NCI-H69 (cell line): ENCODE results near the gene CCBE1.

Experiments used
- DNase-seq: peaks from one replicate; lab custom pipeline; 2025; lab: John Stamatoyannopoulos, UW

CCBE1 gene

GRCh38 chr18:59455728-59456276 is 241.4 kb downstream of the CCBE1 start:
- DNase-seq, result peak; percentile 93

DNA sequence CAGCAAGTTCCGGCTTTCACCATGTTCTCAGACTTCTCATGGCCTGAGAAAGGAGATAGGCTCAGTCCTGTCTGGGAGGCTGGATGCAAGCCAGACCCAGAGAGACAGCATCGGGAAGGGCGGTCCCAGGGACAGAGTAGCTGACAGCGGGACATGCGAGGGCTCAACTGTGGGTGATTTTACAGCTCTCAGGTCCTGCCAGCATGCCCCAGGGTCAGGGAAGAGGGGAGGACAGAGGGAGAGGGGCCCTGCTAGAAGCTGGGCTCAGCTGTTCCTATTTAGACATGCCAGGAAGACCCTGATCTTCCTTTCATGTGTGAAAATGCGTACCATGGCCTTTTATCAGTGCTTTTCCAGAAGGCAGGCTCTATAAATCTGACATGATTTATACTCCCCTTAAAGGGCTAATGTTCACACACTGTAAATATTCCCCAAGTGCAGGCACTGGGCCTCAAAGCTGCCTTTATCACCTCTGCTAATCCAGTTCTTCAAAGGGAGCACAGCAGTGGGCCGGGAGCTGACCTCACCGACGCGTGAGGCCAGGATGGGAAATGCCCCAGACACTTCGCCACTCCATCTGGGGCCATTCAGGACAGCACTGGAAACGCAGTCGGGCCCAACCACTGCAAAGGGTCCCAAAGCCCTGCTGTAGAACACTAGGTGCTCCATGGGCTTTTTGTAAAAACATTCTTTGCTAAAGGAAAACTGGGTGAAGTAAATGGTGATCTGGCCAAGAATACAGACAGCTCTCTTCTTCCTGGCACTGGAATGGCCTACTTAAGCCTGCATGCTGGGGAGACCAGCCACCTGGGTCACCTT is 242.1 kb downstream of the CCBE1 start:
- peak; percentile 93 for DNase-seq

DNA sequence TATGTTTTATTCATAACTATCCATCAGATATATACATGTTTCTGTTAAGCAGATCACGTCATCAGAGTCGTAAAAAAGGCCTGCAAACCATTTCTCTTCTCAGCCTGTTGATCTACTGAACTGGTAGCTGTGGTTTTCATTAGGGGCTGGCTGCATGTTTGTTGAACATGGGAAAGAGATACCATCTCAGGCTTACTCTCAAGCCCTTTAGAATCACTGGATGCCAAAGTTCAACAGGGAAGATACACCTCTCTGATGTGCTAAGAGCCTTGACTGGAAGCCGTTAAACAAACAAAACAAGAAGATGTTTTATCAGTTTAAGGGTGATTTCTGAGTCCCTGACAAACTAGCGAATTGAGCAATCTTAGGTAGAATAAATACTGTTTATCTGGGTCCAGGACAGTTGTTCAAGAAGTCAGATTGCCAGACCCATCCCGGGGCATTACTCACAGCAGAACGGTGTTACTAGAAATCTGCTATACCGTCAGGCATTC is 243.7 kb downstream of the CCBE1 start:
- no peak for DNase-seq

- DNase-seq, result no peak
Measured at GRCh38 chr18:59451963-59452362, 245.3 kb downstream of the CCBE1 start.

DNA sequence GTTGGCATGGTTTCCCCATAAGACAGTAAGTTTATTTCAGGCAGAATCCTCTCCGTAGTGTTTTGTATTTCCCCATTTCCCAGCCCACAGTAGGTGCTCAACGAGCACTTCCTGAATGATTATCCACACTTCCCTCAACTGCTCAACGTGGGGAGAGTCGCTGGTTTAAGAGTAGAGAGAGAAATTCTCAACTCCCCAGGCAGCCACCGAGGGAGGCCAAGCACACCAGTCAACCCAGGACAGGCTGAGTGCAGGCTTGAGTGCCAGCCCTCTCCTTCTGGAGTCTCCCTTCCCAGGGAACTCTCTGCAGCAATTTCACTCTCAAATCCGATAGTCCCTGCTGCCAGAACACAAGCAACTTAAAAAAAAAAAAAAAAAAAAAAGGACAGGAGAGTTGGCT is 246.2 kb downstream of the CCBE1 start:
- DNase-seq, result no peak

DNA sequence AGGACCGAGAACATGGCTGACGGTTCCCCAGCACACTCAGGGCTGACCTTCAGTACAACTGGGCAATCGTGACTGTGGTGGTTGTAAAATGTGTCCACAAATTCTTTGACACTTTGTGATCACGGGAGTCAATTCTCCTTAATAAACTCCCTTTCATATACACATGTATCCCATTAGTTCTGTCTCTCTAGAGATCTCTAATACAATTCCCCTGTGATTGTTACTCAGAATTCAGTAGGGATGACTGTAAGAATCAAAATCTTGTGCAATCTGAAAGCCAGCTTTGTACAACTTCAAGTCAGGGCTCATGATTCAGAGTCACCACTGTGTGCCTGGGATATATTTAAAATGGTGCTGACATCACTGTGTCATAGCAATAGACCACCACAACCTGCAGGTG is 248.7 kb downstream of the CCBE1 start:
- no peak for DNase-seq

- DNase-seq, result peak; percentile 68
Measured at GRCh38 chr18:59446012-59446411, 251.2 kb downstream of the CCBE1 start.

- DNase-seq, result no peak
Measured at GRCh38 chr18:59437851-59438569, 259.2 kb downstream of the CCBE1 start.

- no peak for DNase-seq
Measured at GRCh38 chr18:59432803-59433597, 264.2 kb downstream of the CCBE1 start.

- no peak for DNase-seq
Measured at GRCh38 chr18:59431131-59431530, 266.1 kb downstream of the CCBE1 start.

DNA sequence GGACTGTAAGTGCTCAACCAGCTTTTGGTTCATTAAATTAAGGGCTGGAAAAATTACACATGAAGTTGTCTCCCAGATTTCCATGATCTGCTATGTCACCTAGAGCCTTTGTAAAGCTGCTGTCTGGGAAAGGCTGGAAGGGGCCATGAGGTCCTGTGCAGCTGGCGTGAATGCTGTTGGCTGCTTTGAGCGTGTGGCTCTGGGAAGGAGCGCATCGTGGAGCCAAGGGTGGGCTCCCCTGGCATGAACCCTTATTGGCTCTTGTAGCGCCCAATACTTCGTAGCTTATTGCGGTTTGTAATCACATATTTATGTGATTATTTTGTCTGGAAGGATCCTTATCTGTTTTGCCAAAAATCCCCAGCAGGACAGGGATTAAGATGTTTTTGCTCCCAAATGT is 267.6 kb downstream of the CCBE1 start:
- DNase-seq, result no peak

GRCh38 chr18:59428018-59428417 is 269.2 kb downstream of the CCBE1 start:
- DNase-seq, result no peak

- DNase-seq, result peak; percentile 91
Measured at GRCh38 chr18:59426855-59427254, 270.4 kb downstream of the CCBE1 start.

DNA sequence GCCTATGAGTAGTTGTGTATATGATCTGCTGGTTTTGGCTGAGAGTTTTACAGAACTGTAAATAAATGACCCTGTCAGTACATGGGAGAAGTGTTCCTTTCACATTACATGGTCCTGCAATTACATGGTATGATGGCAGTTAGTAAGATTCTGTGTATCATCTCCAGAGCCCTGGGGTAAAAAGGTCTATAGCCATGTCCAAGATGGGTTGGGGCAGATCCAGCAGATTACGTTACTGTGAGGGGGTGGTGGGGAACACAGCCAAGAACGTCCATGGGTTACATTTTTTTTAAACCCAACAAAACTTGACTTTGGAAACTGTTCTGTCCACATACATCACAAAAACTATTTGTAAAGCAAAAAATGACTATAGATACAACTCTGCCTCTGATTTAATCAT is 274.0 kb downstream of the CCBE1 start:
- no peak for DNase-seq

GRCh38 chr18:59420244-59420643 is 277.0 kb downstream of the CCBE1 start:
- DNase-seq, result no peak

DNA sequence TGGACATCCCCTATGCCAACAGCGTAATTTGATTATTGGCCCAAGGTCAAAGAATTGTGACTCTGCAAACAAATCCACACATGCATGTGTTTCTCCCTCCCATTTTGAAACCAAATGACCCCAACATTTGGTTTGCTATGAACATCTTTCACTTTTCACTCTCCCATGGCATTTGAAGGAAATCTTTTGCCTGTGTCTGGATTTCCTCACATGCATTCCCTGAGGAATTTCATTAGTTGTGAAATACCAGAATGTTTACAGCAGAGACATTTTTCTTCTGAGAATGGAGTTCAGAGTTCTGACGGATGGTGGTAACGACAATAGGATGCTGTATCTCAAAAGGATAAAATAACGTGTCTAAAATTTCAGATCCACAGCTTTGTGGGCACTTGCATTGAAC is 277.8 kb downstream of the CCBE1 start:
- DNase-seq, result peak; percentile 99

GRCh38 chr18:59416818-59417217 is 280.4 kb downstream of the CCBE1 start:
- peak; percentile 63 for DNase-seq

GRCh38 chr18:59414111-59414653 is 283.0 kb downstream of the CCBE1 start:
- DNase-seq, result no peak

GRCh38 chr18:59402432-59403090 is 294.7 kb downstream of the CCBE1 start:
- peak; percentile 100 for DNase-seq

DNA sequence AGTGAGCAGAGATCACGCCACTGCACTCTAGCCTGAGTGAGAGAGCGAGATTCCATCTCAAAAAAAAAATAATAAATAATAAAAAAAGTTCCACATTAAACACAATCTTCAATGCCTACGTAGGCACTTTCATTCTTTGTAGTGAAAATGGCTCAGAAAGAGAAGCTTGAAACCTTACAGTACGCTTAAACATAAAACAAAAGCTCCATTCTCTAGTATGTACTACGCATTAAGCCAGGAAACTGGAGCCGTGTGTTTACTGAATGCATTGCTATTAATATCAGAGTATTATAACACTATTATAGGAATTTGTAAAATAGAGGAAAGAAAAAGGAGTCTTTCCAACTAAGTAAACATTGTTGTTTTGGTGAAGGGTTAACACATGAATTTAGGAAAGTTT is 296.8 kb downstream of the CCBE1 start:
- DNase-seq, result no peak
